HEK293 (cell line): Measurements from ENCODE around the gene SAMD4A.

ENCODE experiments used
- ELK4 ChIP-seq: IDR thresholded peaks from 2 replicates; pipeline ENCODE4 v1.6.1; 2011; ENCODE audit warnings: mild to moderate bottlenecking, low read depth, low read length, borderline replicate concordance
- ZNF10 ChIP-seq: fragments of 450-650 bp; formaldehyde crosslinking; IDR thresholded peaks from 2 replicates; pipeline ENCODE4 v1.5.1; 2017; ENCODE audit warnings: missing biosample characterization, missing genetic modification characterization
- ZNF266 ChIP-seq: fragments of 450-650 bp; formaldehyde crosslinking; IDR thresholded peaks from 2 replicates; pipeline ENCODE4 v1.5.1; 2016; ENCODE audit warnings: missing biosample characterization, missing genetic modification characterization, low read depth
- ZNF311 ChIP-seq: fragments of 450-650 bp; formaldehyde crosslinking; IDR thresholded peaks from 2 replicates; pipeline ENCODE4 v1.5.1; 2017; ENCODE audit warnings: missing biosample characterization, missing genetic modification characterization, borderline replicate concordance
- ZNF501 ChIP-seq: fragments of 450-650 bp; formaldehyde crosslinking; IDR thresholded peaks from 2 replicates; pipeline ENCODE4 v1.5.1; 2016; ENCODE audit warnings: missing biosample characterization, missing genetic modification characterization
- TF ChIP-seq, protein P1 (sequence below): sonication (generic); formaldehyde crosslinking; IDR thresholded peaks from 2 replicates; pipeline ENCODE4 v1.8.1; 2022; ENCODE audit warnings: mild to moderate bottlenecking, moderate library complexity, missing genetic modification reagents

DNA sequence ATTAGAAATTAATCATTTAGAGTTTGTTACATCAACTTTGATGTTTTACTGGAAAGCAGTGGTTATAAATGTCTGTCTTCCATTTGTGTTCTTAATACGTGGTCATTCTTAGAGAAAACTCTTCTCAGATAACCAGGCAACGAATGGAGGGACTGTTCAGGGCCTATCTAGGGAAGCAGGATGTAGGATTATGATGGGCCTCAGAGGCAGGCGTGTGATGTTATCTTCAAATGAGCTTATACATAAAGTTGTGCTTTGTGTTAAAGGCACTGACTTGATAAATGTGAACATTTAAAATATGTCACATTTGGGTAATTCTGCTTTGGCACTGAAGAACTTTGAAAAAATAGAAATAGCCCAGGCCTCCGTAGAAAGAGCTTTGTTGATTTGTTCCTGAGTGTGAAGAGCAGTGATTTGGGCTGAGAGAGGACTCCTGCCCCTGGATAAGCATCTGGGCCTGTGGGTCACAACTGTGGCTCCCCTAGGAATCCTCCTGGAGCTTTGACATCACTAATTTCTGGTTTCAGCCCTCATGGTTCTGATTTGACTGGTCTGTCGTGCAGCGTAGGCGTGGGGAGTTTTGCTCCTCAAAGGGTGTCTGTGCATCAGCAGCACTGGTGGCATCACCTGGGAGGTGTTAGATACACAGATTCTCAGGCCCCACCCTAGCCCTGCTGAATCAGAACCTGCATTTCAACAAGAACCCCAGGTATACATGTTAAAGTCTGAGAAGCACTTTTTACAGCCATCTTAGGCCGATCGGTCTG lies 55.4 kb downstream of the SAMD4A start:
- no peak for TF ChIP-seq ZNF501
- TF ChIP-seq ZNF10 (tag by site-specific recombination), result no peak
- no peak for TF ChIP-seq ZNF311
- TF ChIP-seq, protein P1, sequence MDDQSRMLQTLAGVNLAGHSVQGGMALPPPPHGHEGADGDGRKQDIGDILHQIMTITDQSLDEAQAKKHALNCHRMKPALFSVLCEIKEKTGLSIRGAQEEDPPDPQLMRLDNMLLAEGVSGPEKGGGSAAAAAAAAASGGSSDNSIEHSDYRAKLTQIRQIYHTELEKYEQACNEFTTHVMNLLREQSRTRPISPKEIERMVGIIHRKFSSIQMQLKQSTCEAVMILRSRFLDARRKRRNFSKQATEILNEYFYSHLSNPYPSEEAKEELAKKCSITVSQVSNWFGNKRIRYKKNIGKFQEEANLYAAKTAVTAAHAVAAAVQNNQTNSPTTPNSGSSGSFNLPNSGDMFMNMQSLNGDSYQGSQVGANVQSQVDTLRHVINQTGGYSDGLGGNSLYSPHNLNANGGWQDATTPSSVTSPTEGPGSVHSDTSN (CRISPR knock-in tag), result no peak
- no peak for TF ChIP-seq ELK4
- TF ChIP-seq ZNF266 (tag by site-specific recombination), result no peak
